HG02571 (cell line): ENCODE results near the gene CALCR.
"Not testable (repeated sequence)": the region's sequence is repeated elsewhere in the genome, so short reads cannot be mapped to it uniquely, and the experiment has no call there.

Experiments
- ATAC-seq: cut with Tn5 transposase; IDR thresholded peaks from one replicate; pipeline ENCODE4 v1.9.1; 2021; ENCODE audit warnings: mild to moderate bottlenecking, moderate library complexity; ENCODE audit not compliant: unreplicated experiment

Gene CALCR

GRCh38 chr7:93574646-93575554, at the start of gene CALCR:
CALCR (minus strand) TSS chr7:93574724; CDS start chr7:93486981, 87,743 bp downstream.
- no peak for ATAC-seq

- ATAC-seq = no peak
These were observed 49.3 kb upstream of the CALCR start for GRCh38 chr7:93623816-93624215.

- no peak for ATAC-seq
These were observed 47.8 kb upstream of the CALCR start for GRCh38 chr7:93622036-93623033.

- no peak for ATAC-seq
These were observed 46.3 kb upstream of the CALCR start for GRCh38 chr7:93620864-93621263.

GRCh38 chr7:93620057-93620456, 45.5 kb upstream of the CALCR start:
- ATAC-seq = no peak

GRCh38 chr7:93601363-93601762, 26.8 kb upstream of the CALCR start:
- ATAC-seq = no peak

GRCh38 chr7:93594250-93594649, 19.7 kb upstream of the CALCR start:
- no peak for ATAC-seq

- ATAC-seq = no peak
These were observed 18.2 kb upstream of the CALCR start for GRCh38 chr7:93592588-93593266.

- not testable (repeated sequence) for ATAC-seq
These were observed 16.9 kb upstream of the CALCR start for GRCh38 chr7:93591224-93592050.

- not testable (repeated sequence) for ATAC-seq
These were observed 11.9 kb upstream of the CALCR start for GRCh38 chr7:93586479-93586865.

GRCh38 chr7:93585694-93586478, 11.4 kb upstream of the CALCR start:
- not testable (repeated sequence) for ATAC-seq

GRCh38 chr7:93579431-93579830, 4.9 kb upstream of the CALCR start:
- no peak for ATAC-seq

GRCh38 chr7:93578762-93579161, 4.2 kb upstream of the CALCR start:
- no peak for ATAC-seq

- ATAC-seq = no peak
These were observed 1.3 kb upstream of the CALCR start for GRCh38 chr7:93575555-93576399.

- no peak for ATAC-seq
These were observed 267 bp downstream of the CALCR start for GRCh38 chr7:93574269-93574645.

GRCh38 chr7:93569189-93569588, 5.3 kb downstream of the CALCR start:
- ATAC-seq = no peak

- ATAC-seq = no peak
These were observed 7.6 kb downstream of the CALCR start for GRCh38 chr7:93566876-93567275.

- no peak for ATAC-seq
These were observed 10.9 kb downstream of the CALCR start for GRCh38 chr7:93563584-93563983.
